ENCODE results near the gene GSTM2. TPM values are rescaled to one million over a fixed set of nuclear protein-coding genes. Genes with fewer than 3 reads are reported as not detected.

GSTM2 gene
- total RNA-seq: 33.0 TPM

GRCh38 chr1:109667452-109668122 is at the start of gene GSTM2:
TSS of gene GSTM2 (plus strand) at chr1:109668057. CDS start at chr1:109668116, 59 bp downstream.

GRCh38 chr1:109619576-109620400 is 48.1 kb upstream of the GSTM2 start, which contains the start of the genes AMPD2 and GNAT2:
TSS of gene AMPD2 (plus strand) at chr1:109619837. CDS start at chr1:109621176, 1,339 bp downstream.
TSS of gene GNAT2 (minus strand) at chr1:109619616. CDS start at chr1:109612870, 6,746 bp downstream.

GRCh38 chr1:109655615-109656519 is 12.0 kb upstream of the GSTM2 start, which contains the start of gene GSTM4:
TSS of gene GSTM4 (plus strand) at chr1:109656099. CDS start at chr1:109656390, 291 bp downstream.

GRCh38 chr1:109687641-109688499 is 20.0 kb downstream of the GSTM2 start, which contains the start of gene GSTM1:
TSS of gene GSTM1 (plus strand) at chr1:109687817. CDS start at chr1:109687874, 57 bp downstream.

GRCh38 chr1:109711593-109712320 is 43.9 kb downstream of the GSTM2 start, which contains the start of gene GSTM5:
TSS of gene GSTM5 (plus strand) at chr1:109712251. CDS start at chr1:109712313, 62 bp downstream.

Other genes starting within 250 kb of the GSTM2 start
- 42.9 TPM for gene PSMA5, start 241.6 kb upstream of the GSTM2 start, total RNA-seq
- not detected for gene SYPL2, start 201.5 kb upstream of the GSTM2 start, total RNA-seq
- gene ATXN7L2, start 184.2 kb upstream of the GSTM2 start, total RNA-seq: 5.5 TPM
- 6.9 TPM for gene CYB561D1, start 174.0 kb upstream of the GSTM2 start, total RNA-seq
- gene AMIGO1, start 158.3 kb upstream of the GSTM2 start, total RNA-seq: 16.6 TPM
- gene GPR61, start 128.2 kb upstream of the GSTM2 start, total RNA-seq: 17.8 TPM
- gene GNAI3, start 119.4 kb upstream of the GSTM2 start, total RNA-seq: 12.9 TPM
- not detected for gene GNAT2, start 48.4 kb upstream of the GSTM2 start, total RNA-seq
- 70.8 TPM for gene AMPD2, start 48.2 kb upstream of the GSTM2 start, total RNA-seq
- gene GSTM4, start 12.0 kb upstream of the GSTM2 start, total RNA-seq: 9.7 TPM
- gene GSTM1, start 19.8 kb downstream of the GSTM2 start, total RNA-seq: 15.0 TPM
- gene GSTM5, start 44.2 kb downstream of the GSTM2 start, total RNA-seq: 6.2 TPM
- gene GSTM3, start 73.0 kb downstream of the GSTM2 start, total RNA-seq: 91.3 TPM
- gene EPS8L3, start 95.9 kb downstream of the GSTM2 start, total RNA-seq: not detected
- gene CSF1, start 242.8 kb downstream of the GSTM2 start, total RNA-seq: 2.8 TPM

All from diencephalon (tissue), 1 donor.